IMR-90 (cell line): ENCODE measurements around the gene VGF. TPM values are rescaled to one million over a fixed set of nuclear protein-coding genes. Genes with fewer than 3 reads are reported as not detected.

ENCODE experiments used
- ATAC-seq: fragments of 200-7000 bp; cut with Tn5 transposase; 2 replicates; pipeline ENCODE4 v1.9.1; 2020; ENCODE audit warnings: low read depth, mild to moderate bottlenecking, moderate library complexity
- BruUV-seq: library from RNA; stranded (reverse); fragments of 400-500 nt; replicated peaks from 2 replicates; lab custom pipeline; 2021; lab: Mats Ljungman, UMichigan
- CTCF ChIA-PET: fragments of 300-600 bp; formaldehyde crosslinking; extraction: SDS; loops from one replicate; lab custom pipeline; 2021; ENCODE audit warnings: antibody characterized with exemption; lab: Yijun Ruan, JAX
- POLR2A ChIA-PET: fragments of 300-600 bp; sonication (Branson Sonifier 250); formaldehyde crosslinking; loops from one replicate; lab custom pipeline; 2022; ENCODE audit warnings: antibody characterized with exemption; ENCODE audit not compliant: unreplicated experiment; lab: Charles Lee
- DNase-seq: peaks from one replicate; pipeline ENCODE4 v3.0.0; 2013
- H2AFZ ChIP-seq: replicated peaks from 2 replicates; pipeline ENCODE3; 2013; ENCODE audit warnings: low read length, mild to moderate bottlenecking; ENCODE audit not compliant: poor library complexity
- H2AK5ac ChIP-seq: 2 replicates; pipeline ENCODE4 v1.6.1; 2013; ENCODE audit warnings: low read depth, low read length, inconsistent platforms
- H2AK9ac ChIP-seq: replicated peaks from 2 replicates; pipeline ENCODE3; 2013; ENCODE audit warnings: mild to moderate bottlenecking, low read depth, low read length, moderate library complexity; ENCODE audit not compliant: poor library complexity
- H2BK120ac ChIP-seq: 2 replicates; pipeline ENCODE4 v1.6.1; 2013; ENCODE audit warnings: low read depth, low read length, inconsistent platforms
- H2BK15ac ChIP-seq: 3 replicates; pipeline ENCODE4 v1.6.1; 2013; ENCODE audit warnings: low read depth, low read length, inconsistent platforms
- H2BK20ac ChIP-seq: 2 replicates; pipeline ENCODE4 v1.6.1; 2013; ENCODE audit warnings: low read depth, mild to moderate bottlenecking, inconsistent platforms, low read length, moderate library complexity
- H2BK5ac ChIP-seq: 2 replicates; pipeline ENCODE4 v1.6.1; 2013; ENCODE audit warnings: mild to moderate bottlenecking, low read depth, low read length, inconsistent platforms; ENCODE audit not compliant: poor library complexity, severe bottlenecking
- H3K14ac ChIP-seq: replicated peaks from 2 replicates; pipeline ENCODE4 v1.6.1; 2013; ENCODE audit warnings: low read depth, low read length, inconsistent platforms
- H3K18ac ChIP-seq: 2 replicates; pipeline ENCODE4 v1.6.1; 2013; ENCODE audit warnings: low read depth, low read length, control low read depth
- H3K23ac ChIP-seq: 2 replicates; pipeline ENCODE4 v1.6.1; 2013; ENCODE audit warnings: low read depth, low read length, inconsistent platforms
- H3K27ac ChIP-seq: 2 replicates; pipeline ENCODE4 v1.5.1; 2013; ENCODE audit warnings: mild to moderate bottlenecking, control low read depth, low read length; ENCODE audit not compliant: insufficient read depth
- H3K27me3 ChIP-seq: 2 replicates; pipeline ENCODE4 v1.6.1; 2013; ENCODE audit warnings: low read length; ENCODE audit not compliant: control insufficient read depth, insufficient read depth
- H3K36me3 ChIP-seq: 2 replicates; pipeline ENCODE4 v1.6.1; 2013; ENCODE audit warnings: low read length, mixed read lengths; ENCODE audit not compliant: control insufficient read depth, insufficient read depth
- H3K4ac ChIP-seq: 2 replicates; pipeline ENCODE4 v1.6.1; 2013; ENCODE audit warnings: low read depth, low read length, inconsistent platforms
- H3K4me1 ChIP-seq: 2 replicates; pipeline ENCODE4 v1.6.1; 2013; ENCODE audit warnings: low read length, mixed read lengths; ENCODE audit not compliant: control insufficient read depth, insufficient read depth
- H3K4me2 ChIP-seq: 2 replicates; pipeline ENCODE4 v1.6.1; 2013; ENCODE audit warnings: low read depth, mild to moderate bottlenecking, control low read depth, low read length, moderate library complexity
- H3K4me3 ChIP-seq: 2 replicates; pipeline ENCODE4 v1.5.1; 2013; ENCODE audit warnings: low read depth, mild to moderate bottlenecking, control low read depth, low read length, moderate library complexity; ENCODE audit not compliant: insufficient read depth
- H3K56ac ChIP-seq: 2 replicates; pipeline ENCODE4 v1.6.1; 2013; ENCODE audit warnings: low read length, inconsistent platforms; ENCODE audit not compliant: insufficient read depth; ENCODE audit errors: extremely low read depth
- H3K79me1 ChIP-seq, 2 experiments: 2 replicates each; pipeline ENCODE4 v1.6.1; 2013; ENCODE audit warnings: low read length in 2 of 2, inconsistent platforms in 1 of 2, low read depth in 1 of 2
- H3K9ac ChIP-seq: 2 replicates; pipeline ENCODE4 v1.6.1; 2013; ENCODE audit warnings: low read depth, low read length, control low read depth
- H3K9me1 ChIP-seq: 2 replicates; pipeline ENCODE4 v1.6.1; 2013; ENCODE audit warnings: low read length, inconsistent platforms; ENCODE audit not compliant: insufficient read depth
- H3K9me3 ChIP-seq: 2 replicates; pipeline ENCODE4 v1.6.1; 2013; ENCODE audit warnings: low read length; ENCODE audit not compliant: control insufficient read depth, insufficient read depth
- H4K20me1 ChIP-seq: 2 replicates; pipeline ENCODE4 v1.6.1; 2013; ENCODE audit warnings: low read length, inconsistent platforms; ENCODE audit not compliant: insufficient read depth
- H4K5ac ChIP-seq: 2 replicates; pipeline ENCODE4 v1.6.1; 2013; ENCODE audit warnings: mild to moderate bottlenecking, low read depth, low read length, control low read depth
- H4K8ac ChIP-seq, 2 experiments: 2 replicates each; pipeline ENCODE4 v1.6.1; 2013; ENCODE audit warnings: low read depth in 2 of 2, low read length in 2 of 2, control low read depth in 1 of 2, inconsistent platforms in 1 of 2
- H4K91ac ChIP-seq: 2 replicates; pipeline ENCODE4 v1.6.1; 2013; ENCODE audit warnings: low read depth, low read length, inconsistent platforms; ENCODE audit not compliant: insufficient read depth
- MAFK ChIP-seq: IDR thresholded peaks from 2 replicates; pipeline ENCODE4 v1.6.1; 2012; ENCODE audit warnings: low read depth, low read length, improper control_type of control experiment
- MAZ ChIP-seq: IDR thresholded peaks from 2 replicates; pipeline ENCODE4 v1.6.1; 2012; ENCODE audit warnings: low read depth, mild to moderate bottlenecking, low read length, improper control_type of control experiment, moderate library complexity, borderline replicate concordance
- MXI1 ChIP-seq: IDR thresholded peaks from 2 replicates; pipeline ENCODE4 v1.6.1; 2012; ENCODE audit warnings: low read depth, mild to moderate bottlenecking, low read length, moderate library complexity, borderline replicate concordance
- RCOR1 ChIP-seq: IDR thresholded peaks from 2 replicates; pipeline ENCODE4 v1.6.1; 2012; ENCODE audit warnings: mild to moderate bottlenecking, low read length, improper control_type of control experiment; ENCODE audit not compliant: insufficient replicate concordance
- SMC3 ChIP-seq: fragments of 150-350 bp; IDR thresholded peaks from 2 replicates; pipeline ENCODE4 v1.6.1; 2016; ENCODE audit warnings: low read depth, mild to moderate bottlenecking, antibody characterized with exemption, low read length, moderate library complexity
- WGBS, 2 experiments: methylation state at CpG; one replicate each; pipeline versions ENCODE4 v1.1.5 to v1.1.7; 2013; ENCODE audit warnings: missing lambda C conversion rate in 2 of 2; ENCODE audit not compliant: insufficient read length in 1 of 2; ENCODE audit errors: extremely low coverage in 2 of 2; 5-methylcytosine and 5-hydroxymethylcytosine counted together
- dilution Hi-C: fragments of 300-500 bp; cut with HindIII; formaldehyde crosslinking; loops from one replicate; pipeline ENCODE4 v1.14.3; 2018; ENCODE audit warnings: low sequenced_read_pairs; ENCODE audit not compliant: unreplicated experiment
- in situ Hi-C: fragments of 300-500 bp; cut with MboI; formaldehyde crosslinking; loops from 3 replicates; pipeline ENCODE4 v1.14.3; 2019; ENCODE audit warnings: low sequenced_read_pairs, inconsistent platforms, mixed read lengths
- intact Hi-C: fragments of 100-400 bp; cut with micrococcal nuclease; formaldehyde crosslinking; loops from 2 replicates; pipeline ENCODE4 v1.10.0; 2022
- polyA plus RNA-seq, 3 experiments: library from polyadenylated mRNA; depleted of rRNA; stranded (reverse); fragments of >200 nt; gene quantifications; 2 replicates each; pipeline ENCODE4 v1.2.3, GENCODE V29; 2012; ENCODE audit warnings: low replicate concordance in 1 of 3
- total RNA-seq: library from RNA; depleted of rRNA; stranded (reverse); fragments of >200 nt; gene quantifications from 2 replicates; pipeline ENCODE4 v1.2.3, GENCODE V29; 2012
- TF ChIP-seq, protein P1 (sequence below): fragments of 150-350 bp; IDR thresholded peaks from 2 replicates; pipeline ENCODE4 v1.6.1; 2017; ENCODE audit warnings: mild to moderate bottlenecking, antibody characterized with exemption, low read length, low read depth
- TF ChIP-seq, protein P2 (sequence below): conservative IDR thresholded peaks from 2 replicates; pipeline ENCODE4 v1.5.1; 2012; ENCODE audit warnings: mild to moderate bottlenecking, low read depth, low read length, improper control_type of control experiment

Gene VGF
- total and polyA plus RNA-seq, 2 of the 4 experiments (the other 2 are of a cell fraction): 0.18 to 0.50 TPM

DNA sequence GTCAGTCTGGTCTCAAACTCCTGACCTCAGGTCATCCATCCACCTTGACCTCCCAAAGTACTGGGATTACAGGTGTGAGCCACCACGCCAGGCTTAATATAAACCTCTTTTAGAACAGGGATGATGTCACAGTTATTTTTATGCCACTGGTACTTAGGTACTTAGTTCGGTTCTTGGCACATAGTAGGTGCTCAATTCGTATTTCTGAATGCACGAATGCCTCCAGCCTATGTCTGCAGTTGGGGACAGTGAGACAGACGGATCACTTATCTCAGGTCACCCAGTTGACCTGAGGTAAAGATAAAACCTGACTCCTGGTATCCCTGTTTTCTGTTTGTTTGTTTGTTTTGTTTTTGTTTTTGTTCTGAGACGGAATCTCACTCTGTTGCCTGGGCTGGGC, 20.8 kb upstream of the VGF start:
- ChIA-PET POLR2A (no interaction called here), CTCF (interaction anchor here (0.6 kb wide), 2 partner anchors 72 to 75 kb away, joined by 3 to 6 read pairs; no protein-coding TSS in a partner anchor)
- H2AK5ac ChIP-seq: no peak overlapping the region
- BruUV-seq: no TSS peak
- no peaks in the 10 kb centered on the region for H3K9me3 ChIP-seq
- no peak overlapping the region for H3K4ac ChIP-seq
- no peak overlapping the region for H3K14ac ChIP-seq
- no peak overlapping the region for H4K8ac ChIP-seq
- DNase-seq (no peak), ATAC-seq (no peak)
- intact Hi-C loops: no loop called here
- H2BK20ac ChIP-seq: no peak overlapping the region
- no peak overlapping the region for H2BK120ac ChIP-seq
- no peak overlapping the region for H2BK5ac ChIP-seq
- no peak overlapping the region for H3K4me3 ChIP-seq
- H4K5ac ChIP-seq: no peak overlapping the region
- no peak overlapping the region for H4K91ac ChIP-seq
- peaks cover 7% of the 10 kb centered on the region; the same call in 1 of the 2 replicates for H3K9me1 ChIP-seq
- no peaks in the 10 kb centered on the region for H4K20me1 ChIP-seq
- H3K18ac ChIP-seq: no peak overlapping the region
- dilution Hi-C loops: no loop called here
- in situ Hi-C loops: loop anchor here (5.0 kb wide), 1 partner anchor 39 kb away; no protein-coding TSS in a partner anchor
- H3K79me1 ChIP-seq: no peaks in the 10 kb centered on the region
- H3K27me3 ChIP-seq: peaks cover 6% of the 10 kb centered on the region; the same call in 1 of the 2 replicates
- no peak overlapping the region for H2AK9ac ChIP-seq
- no peaks in the 10 kb centered on the region for H3K4me1 ChIP-seq
- H2BK15ac ChIP-seq: no peak overlapping the region
- no peaks in the 10 kb centered on the region for H3K36me3 ChIP-seq
- no peak overlapping the region for H3K23ac ChIP-seq
- 20% methylated on average over 1 of the region's 6 CpGs; no CpG with 5 or more reads in 1 of the 2 experiments for whole genome bisulfite sequencing, 2 experiments
- H3K9ac ChIP-seq: no peak overlapping the region
- H2AFZ ChIP-seq: no peak overlapping the region
- TF ChIP-seq, protein P1, sequence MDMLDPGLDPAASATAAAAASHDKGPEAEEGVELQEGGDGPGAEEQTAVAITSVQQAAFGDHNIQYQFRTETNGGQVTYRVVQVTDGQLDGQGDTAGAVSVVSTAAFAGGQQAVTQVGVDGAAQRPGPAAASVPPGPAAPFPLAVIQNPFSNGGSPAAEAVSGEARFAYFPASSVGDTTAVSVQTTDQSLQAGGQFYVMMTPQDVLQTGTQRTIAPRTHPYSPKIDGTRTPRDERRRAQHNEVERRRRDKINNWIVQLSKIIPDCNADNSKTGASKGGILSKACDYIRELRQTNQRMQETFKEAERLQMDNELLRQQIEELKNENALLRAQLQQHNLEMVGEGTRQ: no peak
- TF ChIP-seq MXI1 (no peak), SMC3 (no peak), MAZ (no peak), RCOR1 (no peak), MAFK (no peak)
- TF ChIP-seq, protein P2, sequence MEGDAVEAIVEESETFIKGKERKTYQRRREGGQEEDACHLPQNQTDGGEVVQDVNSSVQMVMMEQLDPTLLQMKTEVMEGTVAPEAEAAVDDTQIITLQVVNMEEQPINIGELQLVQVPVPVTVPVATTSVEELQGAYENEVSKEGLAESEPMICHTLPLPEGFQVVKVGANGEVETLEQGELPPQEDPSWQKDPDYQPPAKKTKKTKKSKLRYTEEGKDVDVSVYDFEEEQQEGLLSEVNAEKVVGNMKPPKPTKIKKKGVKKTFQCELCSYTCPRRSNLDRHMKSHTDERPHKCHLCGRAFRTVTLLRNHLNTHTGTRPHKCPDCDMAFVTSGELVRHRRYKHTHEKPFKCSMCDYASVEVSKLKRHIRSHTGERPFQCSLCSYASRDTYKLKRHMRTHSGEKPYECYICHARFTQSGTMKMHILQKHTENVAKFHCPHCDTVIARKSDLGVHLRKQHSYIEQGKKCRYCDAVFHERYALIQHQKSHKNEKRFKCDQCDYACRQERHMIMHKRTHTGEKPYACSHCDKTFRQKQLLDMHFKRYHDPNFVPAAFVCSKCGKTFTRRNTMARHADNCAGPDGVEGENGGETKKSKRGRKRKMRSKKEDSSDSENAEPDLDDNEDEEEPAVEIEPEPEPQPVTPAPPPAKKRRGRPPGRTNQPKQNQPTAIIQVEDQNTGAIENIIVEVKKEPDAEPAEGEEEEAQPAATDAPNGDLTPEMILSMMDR: no peak
- no peak overlapping the region for H3K27ac ChIP-seq
- H3K56ac ChIP-seq: no peak overlapping the region
- H3K4me2 ChIP-seq: no peak overlapping the region
